HG03280 (cell line): ENCODE measurements around the gene CYP24A1.

Experiments
- ATAC-seq: cut with Tn5 transposase; IDR thresholded peaks from one replicate; pipeline ENCODE4 v1.9.1; 2021; ENCODE audit warnings: mild to moderate bottlenecking, moderate library complexity; ENCODE audit not compliant: unreplicated experiment

Gene CYP24A1

GRCh38 chr20:54173653-54174456, at the start of gene CYP24A1:
Gene CYP24A1 (minus strand): TSS chr20:54173986. CDS start chr20:54173579, 407 bp downstream.
- no peak for ATAC-seq

GRCh38 chr20:54223285-54223684, 49.5 kb upstream of the CYP24A1 start:
- ATAC-seq, result no peak

- ATAC-seq, result no peak
These were observed 48.5 kb upstream of the CYP24A1 start for GRCh38 chr20:54221996-54222890.

GRCh38 chr20:54221353-54221752, 47.6 kb upstream of the CYP24A1 start:
- no peak for ATAC-seq

- no peak for ATAC-seq
These were observed 46.9 kb upstream of the CYP24A1 start for GRCh38 chr20:54220722-54221121.

GRCh38 chr20:54219751-54220426, 46.1 kb upstream of the CYP24A1 start:
- ATAC-seq, result no peak

GRCh38 chr20:54218470-54218869, 44.7 kb upstream of the CYP24A1 start:
- no peak for ATAC-seq

- ATAC-seq, result no peak
These were observed 44.0 kb upstream of the CYP24A1 start for GRCh38 chr20:54217762-54218161.

- ATAC-seq, result no peak
These were observed 41.5 kb upstream of the CYP24A1 start for GRCh38 chr20:54215157-54215789.

GRCh38 chr20:54214566-54214965, 40.8 kb upstream of the CYP24A1 start:
- no peak for ATAC-seq

- no peak for ATAC-seq
These were observed 39.1 kb upstream of the CYP24A1 start for GRCh38 chr20:54212871-54213270.

- no peak for ATAC-seq
These were observed 38.4 kb upstream of the CYP24A1 start for GRCh38 chr20:54212226-54212625.

GRCh38 chr20:54209216-54209813, 35.5 kb upstream of the CYP24A1 start:
- no peak for ATAC-seq

- ATAC-seq, result peak; percentile 10
These were observed 34.9 kb upstream of the CYP24A1 start for GRCh38 chr20:54208548-54209176.

GRCh38 chr20:54207743-54208547, 34.2 kb upstream of the CYP24A1 start, which contains the start of gene PFDN4:
Gene PFDN4 (plus strand): TSS chr20:54208087. CDS start chr20:54208101, 14 bp downstream.
- peak; percentile 97 for ATAC-seq

GRCh38 chr20:54207053-54207742, 33.4 kb upstream of the CYP24A1 start:
- ATAC-seq, result no peak

- no peak for ATAC-seq
These were observed 31.7 kb upstream of the CYP24A1 start for GRCh38 chr20:54205450-54205849.

GRCh38 chr20:54204481-54204880, 30.7 kb upstream of the CYP24A1 start:
- no peak for ATAC-seq
